ENCODE data around the gene ANKRD42.

Gene ANKRD42

DNA sequence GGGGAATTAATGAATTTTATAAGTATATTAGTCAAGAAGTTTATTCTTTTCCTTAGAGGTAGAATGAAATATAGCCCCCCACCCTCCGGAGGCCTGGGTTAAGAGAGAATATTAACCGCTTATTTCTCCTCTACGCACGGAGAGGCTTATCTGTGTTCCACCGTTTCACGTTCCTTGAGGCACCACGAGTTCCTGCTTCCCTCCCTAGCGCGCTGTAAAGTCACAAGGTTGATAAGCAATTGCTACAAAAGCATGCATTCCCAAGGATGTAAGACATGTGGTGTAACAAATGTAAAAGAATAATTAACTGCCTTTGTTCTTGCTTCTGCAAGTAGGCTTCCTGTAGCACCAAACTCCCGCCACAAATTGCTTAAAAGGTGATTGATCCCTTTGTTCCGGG is 1.5 kb upstream of the ANKRD42 start (continued):
- no peak for TF ChIP-seq OVOL3 (tag by site-specific recombination; IDR thresholded peaks at IDR 0.05)
- no peak for TF ChIP-seq ELK4 (IDR thresholded peaks at IDR 0.05; ENCODE audit: borderline replicate concordance, low read depth, low read length)
- TF ChIP-seq MEIS1 (CRISPR knock-in tag; IDR thresholded peaks at IDR 0.05; ENCODE audit: borderline replicate concordance), result no peak
- no peak for TF ChIP-seq ZNF274 (IDR thresholded peaks at IDR 0.05; ENCODE audit: low read length)
- TF ChIP-seq ZNF274 (tag by site-specific recombination; IDR thresholded peaks at IDR 0.05; ENCODE audit: borderline replicate concordance), result no peak

DNA sequence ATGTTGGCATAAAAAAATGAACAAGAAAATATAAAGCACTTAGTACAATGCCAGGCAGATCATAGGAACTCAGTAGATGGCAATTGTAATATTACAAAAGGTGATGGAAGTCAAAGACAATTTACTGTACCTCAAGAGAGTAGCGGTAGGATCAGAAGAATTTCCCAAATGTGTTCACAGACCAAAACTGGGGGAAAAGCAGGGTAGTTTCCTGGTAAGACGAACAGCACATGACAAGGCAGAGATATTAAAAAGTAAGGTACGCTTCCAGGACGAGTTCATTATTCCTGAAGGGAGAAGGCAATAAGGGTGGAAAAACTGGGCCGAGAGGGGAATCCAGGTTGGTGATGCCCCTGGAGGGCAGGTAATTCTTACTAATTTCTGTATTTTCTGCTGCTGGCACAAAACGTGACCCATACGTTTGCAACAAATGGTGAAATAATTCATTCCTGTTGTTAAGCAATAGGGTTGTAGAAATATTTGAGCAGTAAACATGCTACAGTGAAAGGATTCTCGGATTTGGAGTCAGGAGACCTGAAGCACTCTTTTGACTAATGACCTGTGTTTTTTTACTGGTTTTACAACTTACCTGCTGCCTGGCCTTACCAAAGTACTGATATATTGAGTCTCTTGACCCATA is 786 bp upstream of the ANKRD42 start:
- ChIA-PET POLR2A (interaction anchor here (1.0 to 1.4 kb wide), 5 partner anchors 8 to 291 kb away, joined by 3 to 9 read pairs (median 5); partner anchors contain the start of genes CCDC90B, DDIAS and PCF11), CTCF (interaction anchor here (0.6 kb wide), 1 partner anchor 594 kb away, joined by 3 read pairs; no protein-coding TSS in a partner anchor)
- no peak overlapping the region for H3K27ac ChIP-seq (ENCODE audit: extremely low read depth, low read depth, low read length)
- H3K9me3 ChIP-seq (ENCODE audit: control insufficient read depth, insufficient read depth, low read depth, low read length), result no peaks in the 10 kb centered on the region
- H3K4me1 ChIP-seq (ENCODE audit: control insufficient read depth, insufficient read depth, low read length), result 0 out of 2 replicates have a peak, but pooled peaks cover 3% of the 10 kb centered on the region
- TF ChIP-seq KLF9 (tag by site-specific recombination; IDR thresholded peaks at IDR 0.05; ENCODE audit: low read depth) (no peak), ZNF114 (tag by site-specific recombination; IDR thresholded peaks at IDR 0.05) (no peak), YY1 (tag by site-specific recombination; IDR thresholded peaks at IDR 0.05) (no peak), SCRT2 (tag by site-specific recombination; IDR thresholded peaks at IDR 0.05) (no peak), ZNF341 (tag by site-specific recombination; IDR thresholded peaks at IDR 0.05; ENCODE audit: low read depth) (no peak), ZNF624 (tag by site-specific recombination; IDR thresholded peaks at IDR 0.05) (no peak), ZNF792 (tag by site-specific recombination; IDR thresholded peaks at IDR 0.05) (no peak), ZNF555 (tag by site-specific recombination; conservative IDR thresholded peaks at IDR 0.05) (no peak), ZNF580 (tag by site-specific recombination; IDR thresholded peaks at IDR 0.05) (no peak), ZNF544 (tag by site-specific recombination; IDR thresholded peaks at IDR 0.05) (no peak), ZNF223 (tag by site-specific recombination; IDR thresholded peaks at IDR 0.05) (no peak)
- TF ChIP-seq, protein P1, sequence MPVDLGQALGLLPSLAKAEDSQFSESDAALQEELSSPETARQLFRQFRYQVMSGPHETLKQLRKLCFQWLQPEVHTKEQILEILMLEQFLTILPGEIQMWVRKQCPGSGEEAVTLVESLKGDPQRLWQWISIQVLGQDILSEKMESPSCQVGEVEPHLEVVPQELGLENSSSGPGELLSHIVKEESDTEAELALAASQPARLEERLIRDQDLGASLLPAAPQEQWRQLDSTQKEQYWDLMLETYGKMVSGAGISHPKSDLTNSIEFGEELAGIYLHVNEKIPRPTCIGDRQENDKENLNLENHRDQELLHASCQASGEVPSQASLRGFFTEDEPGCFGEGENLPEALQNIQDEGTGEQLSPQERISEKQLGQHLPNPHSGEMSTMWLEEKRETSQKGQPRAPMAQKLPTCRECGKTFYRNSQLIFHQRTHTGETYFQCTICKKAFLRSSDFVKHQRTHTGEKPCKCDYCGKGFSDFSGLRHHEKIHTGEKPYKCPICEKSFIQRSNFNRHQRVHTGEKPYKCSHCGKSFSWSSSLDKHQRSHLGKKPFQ (tag by site-specific recombination; IDR thresholded peaks at IDR 0.05), result no peak
- peak overlapping the region; percentile 73 for H3K4me3 ChIP-seq (ENCODE audit: low read depth, low read length)
- H3K36me3 ChIP-seq (ENCODE audit: control insufficient read depth in 2 of 2, insufficient read depth in 1 of 2, low read length in 2 of 2), result peaks cover 3 to 41% of the 10 kb centered on the region in 2 experiments; a peak in 2 of 3 replicates

DNA sequence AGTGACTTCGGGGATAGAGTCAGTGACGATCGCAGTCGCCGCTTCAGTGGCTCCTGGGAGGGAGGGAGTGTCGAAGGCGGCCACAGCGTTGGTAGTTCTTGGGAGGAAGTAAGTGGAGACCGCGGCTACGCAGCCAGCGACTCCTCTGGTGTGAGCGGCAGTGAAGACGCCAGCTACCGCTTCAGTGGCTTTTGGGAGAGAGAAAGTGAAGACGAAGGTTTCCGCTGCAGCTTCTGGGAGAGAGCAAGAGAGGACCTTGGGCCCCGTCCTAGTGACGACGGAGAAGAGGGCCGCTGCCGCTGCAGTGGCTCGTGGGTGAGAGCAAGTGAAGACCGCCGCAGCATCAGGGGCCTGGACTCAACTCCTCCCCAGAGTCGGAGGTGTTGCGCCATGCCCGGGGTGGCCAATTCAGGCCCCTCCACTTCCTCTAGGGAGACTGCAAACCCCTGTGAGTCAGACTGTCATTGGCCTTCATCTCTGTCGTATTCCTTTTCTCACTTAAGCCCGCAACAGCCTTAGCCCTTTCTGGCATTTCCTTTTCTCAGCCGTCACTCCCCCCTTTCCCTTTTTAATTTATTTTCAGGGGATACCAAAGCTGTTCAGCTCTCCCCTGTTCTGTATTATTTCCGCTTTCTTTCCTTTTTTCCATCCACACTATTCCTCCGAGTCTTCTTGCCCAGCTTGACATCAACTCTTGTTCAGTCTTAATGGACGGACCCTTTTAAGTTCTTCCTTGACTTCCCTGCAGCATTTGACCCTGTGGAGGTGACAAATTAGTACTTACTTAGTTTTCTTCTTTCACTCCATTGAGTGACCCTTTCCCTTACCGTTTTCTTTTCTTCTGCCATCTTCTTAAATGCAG is 1.0 kb downstream of the ANKRD42 start:
- Histone ChIP-seq H3K4me1 (ENCODE audit: control insufficient read depth, insufficient read depth, low read length) (0 out of 2 replicates have a peak, but pooled peaks cover 3% of the 10 kb centered on the region), H3K36me3 (ENCODE audit: control insufficient read depth in 2 of 2, insufficient read depth in 1 of 2, low read length in 2 of 2) (peaks cover 3 to 38% of the 10 kb centered on the region in 2 experiments; a peak in 2 of 3 replicates), H3K4me3 (ENCODE audit: low read depth, low read length) (peak overlapping the region; percentile 73), H3K27ac (ENCODE audit: extremely low read depth, low read depth, low read length) (peak overlapping the region; percentile 32; the same call in 1 of the 2 replicates), H3K9me3 (ENCODE audit: control insufficient read depth, insufficient read depth, low read depth, low read length) (no peaks in the 10 kb centered on the region)
- ChIA-PET CTCF (interaction anchor here (0.7 to 0.9 kb wide), 3 partner anchors 16 to 623 kb away, joined by 3 to 4 read pairs (median 4); no protein-coding TSS in a partner anchor), POLR2A (interaction anchor here (1.3 to 1.4 kb wide), 2 partner anchors 35 to 91 kb away, joined by 3 to 5 read pairs; partner anchors contain the start of gene CCDC90B)
- TF ChIP-seq ZEB2 (tag by site-specific recombination; IDR thresholded peaks at IDR 0.05), result 0 out of 2 replicates have a peak, but pooled peaks have one; percentile 21
- TF ChIP-seq OSR2 (tag by site-specific recombination; IDR thresholded peaks at IDR 0.05), result 0 out of 2 replicates have a peak, but pooled peaks have one; percentile 29
- no peak for TF ChIP-seq ZSCAN16 (tag by site-specific recombination; IDR thresholded peaks at IDR 0.05)
- TF ChIP-seq ZNF2 (tag by site-specific recombination; IDR thresholded peaks at IDR 0.05), result 0 out of 2 replicates have a peak, but pooled peaks have one; percentile 15
- no peak for TF ChIP-seq KLF1 (tag by site-specific recombination; IDR thresholded peaks at IDR 0.05)
- peak; percentile 20; the same call in 1 of the 2 replicates for TF ChIP-seq SCRT2 (tag by site-specific recombination; IDR thresholded peaks at IDR 0.05)
- no peak for TF ChIP-seq ZNF174 (tag by site-specific recombination; IDR thresholded peaks at IDR 0.05)
- TF ChIP-seq, protein P2, sequence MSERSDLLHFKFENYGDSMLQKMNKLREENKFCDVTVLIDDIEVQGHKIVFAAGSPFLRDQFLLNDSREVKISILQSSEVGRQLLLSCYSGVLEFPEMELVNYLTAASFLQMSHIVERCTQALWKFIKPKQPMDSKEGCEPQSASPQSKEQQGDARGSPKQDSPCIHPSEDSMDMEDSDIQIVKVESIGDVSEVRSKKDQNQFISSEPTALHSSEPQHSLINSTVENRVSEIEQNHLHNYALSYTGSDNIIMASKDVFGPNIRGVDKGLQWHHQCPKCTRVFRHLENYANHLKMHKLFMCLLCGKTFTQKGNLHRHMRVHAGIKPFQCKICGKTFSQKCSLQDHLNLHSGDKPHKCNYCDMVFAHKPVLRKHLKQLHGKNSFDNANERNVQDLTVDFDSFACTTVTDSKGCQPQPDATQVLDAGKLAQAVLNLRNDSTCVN (tag by site-specific recombination; optimal IDR thresholded peaks at IDR 0.05), result peak; percentile 8
- peak; percentile 89 for TF ChIP-seq PRDM1 (tag by site-specific recombination; IDR thresholded peaks at IDR 0.05)
- TF ChIP-seq SP2 (tag by site-specific recombination; IDR thresholded peaks at IDR 0.05), result peak; percentile 70
- TF ChIP-seq, protein P3, sequence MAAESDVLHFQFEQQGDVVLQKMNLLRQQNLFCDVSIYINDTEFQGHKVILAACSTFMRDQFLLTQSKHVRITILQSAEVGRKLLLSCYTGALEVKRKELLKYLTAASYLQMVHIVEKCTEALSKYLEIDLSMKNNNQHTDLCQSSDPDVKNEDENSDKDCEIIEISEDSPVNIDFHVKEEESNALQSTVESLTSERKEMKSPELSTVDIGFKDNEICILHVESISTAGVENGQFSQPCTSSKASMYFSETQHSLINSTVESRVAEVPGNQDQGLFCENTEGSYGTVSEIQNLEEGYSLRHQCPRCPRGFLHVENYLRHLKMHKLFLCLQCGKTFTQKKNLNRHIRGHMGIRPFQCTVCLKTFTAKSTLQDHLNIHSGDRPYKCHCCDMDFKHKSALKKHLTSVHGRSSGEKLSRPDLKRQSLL (tag by site-specific recombination; IDR thresholded peaks at IDR 0.05), result no peak
